Measurements from ENCODE around the gene DCTPP1.

Gene DCTPP1

DNA sequence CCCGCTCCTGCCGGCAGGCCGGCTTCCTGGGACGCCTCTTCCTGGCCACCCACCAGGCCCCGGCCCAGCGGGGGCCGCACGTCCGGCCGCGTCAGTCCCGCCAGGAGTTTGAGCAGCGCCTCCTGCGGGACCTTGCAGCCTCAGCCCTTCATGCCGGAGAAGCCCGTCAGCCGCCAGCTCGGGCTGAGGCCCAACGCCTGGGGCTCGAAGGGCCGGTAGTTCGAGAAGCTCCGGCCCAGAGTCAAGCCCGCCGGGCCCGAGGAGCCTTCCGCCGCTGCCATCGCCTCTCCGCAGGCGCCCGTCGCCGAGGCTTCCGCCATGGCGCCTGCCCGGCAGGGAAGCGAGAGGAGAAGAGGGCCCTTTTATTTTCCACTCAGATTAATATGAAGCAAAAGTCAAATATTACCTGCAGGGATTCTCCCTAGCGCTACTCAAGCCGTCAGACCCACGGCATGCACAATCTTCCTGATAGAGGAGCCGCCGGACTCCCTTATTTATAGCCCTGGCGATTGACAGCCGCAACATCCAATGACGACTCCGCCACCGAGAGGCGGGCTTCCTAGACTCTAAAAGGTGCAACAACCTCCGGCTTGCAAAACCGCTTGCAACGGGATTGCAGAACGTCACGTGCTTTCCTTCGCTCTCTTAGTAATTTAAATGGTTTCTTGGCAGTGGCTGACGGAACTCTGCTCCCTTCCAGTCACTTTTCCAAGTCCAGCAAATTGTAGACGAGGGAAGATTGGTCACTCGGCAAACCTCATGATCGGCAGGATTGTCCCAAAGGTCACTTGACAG, 15.8 kb upstream of the DCTPP1 start, which contains the start of gene SEPHS2:
SEPHS2 (minus strand) TSS at position 467 of the 795 bp plus-strand sequence; CDS start at position 320, 147 bp downstream.
- H3K9me3 ChIP-seq (ENCODE audit: low read length): no peaks in the 10 kb centered on the region
- H3K4me1 ChIP-seq (ENCODE audit: insufficient read depth, low read length): peaks cover 23% of the 10 kb centered on the region

GRCh38 chr16:30445149-30445407, 15.2 kb upstream of the DCTPP1 start:
- peak overlapping the region; percentile 67 for H3K9ac ChIP-seq (ENCODE audit: low read length)
- no peaks in the 10 kb centered on the region for H3K9me3 ChIP-seq (ENCODE audit: low read length)
- H3K36me3 ChIP-seq (ENCODE audit: insufficient read depth, low read length): peaks cover 13% of the 10 kb centered on the region
- H3K4me3 ChIP-seq (ENCODE audit: low read depth in 1 of 2, low read length in 2 of 2): peak overlapping the region; percentile 92 to 96
- H3K4me1 ChIP-seq (ENCODE audit: insufficient read depth, low read length): peaks cover 23% of the 10 kb centered on the region
- H3K27me3 ChIP-seq (ENCODE audit: control insufficient read depth in 1 of 2, insufficient read depth in 2 of 2, low read length in 2 of 2): no peaks in the 10 kb centered on the region
- H3K27ac ChIP-seq (ENCODE audit: low read depth, low read length): peak overlapping the region; percentile 90

More for the DNA sequence above, 15.8 kb upstream of the DCTPP1 start, which contains the start of gene SEPHS2:
- H3K9ac ChIP-seq (ENCODE audit: low read length): peak within 1 kb of the TSS; percentile 67
- peaks cover 13% of the 10 kb centered on the region for H3K36me3 ChIP-seq (ENCODE audit: insufficient read depth, low read length)
- H3K27ac ChIP-seq (ENCODE audit: low read depth, low read length): peak within 1 kb of the TSS; percentile 90
- H3K27me3 ChIP-seq (ENCODE audit: control insufficient read depth in 1 of 2, insufficient read depth in 2 of 2, low read length in 2 of 2): no peaks in the 10 kb centered on the region
- peak within 1 kb of the TSS; percentile 92 to 96 for H3K4me3 ChIP-seq (ENCODE audit: low read depth in 1 of 2, low read length in 2 of 2)

DNA sequence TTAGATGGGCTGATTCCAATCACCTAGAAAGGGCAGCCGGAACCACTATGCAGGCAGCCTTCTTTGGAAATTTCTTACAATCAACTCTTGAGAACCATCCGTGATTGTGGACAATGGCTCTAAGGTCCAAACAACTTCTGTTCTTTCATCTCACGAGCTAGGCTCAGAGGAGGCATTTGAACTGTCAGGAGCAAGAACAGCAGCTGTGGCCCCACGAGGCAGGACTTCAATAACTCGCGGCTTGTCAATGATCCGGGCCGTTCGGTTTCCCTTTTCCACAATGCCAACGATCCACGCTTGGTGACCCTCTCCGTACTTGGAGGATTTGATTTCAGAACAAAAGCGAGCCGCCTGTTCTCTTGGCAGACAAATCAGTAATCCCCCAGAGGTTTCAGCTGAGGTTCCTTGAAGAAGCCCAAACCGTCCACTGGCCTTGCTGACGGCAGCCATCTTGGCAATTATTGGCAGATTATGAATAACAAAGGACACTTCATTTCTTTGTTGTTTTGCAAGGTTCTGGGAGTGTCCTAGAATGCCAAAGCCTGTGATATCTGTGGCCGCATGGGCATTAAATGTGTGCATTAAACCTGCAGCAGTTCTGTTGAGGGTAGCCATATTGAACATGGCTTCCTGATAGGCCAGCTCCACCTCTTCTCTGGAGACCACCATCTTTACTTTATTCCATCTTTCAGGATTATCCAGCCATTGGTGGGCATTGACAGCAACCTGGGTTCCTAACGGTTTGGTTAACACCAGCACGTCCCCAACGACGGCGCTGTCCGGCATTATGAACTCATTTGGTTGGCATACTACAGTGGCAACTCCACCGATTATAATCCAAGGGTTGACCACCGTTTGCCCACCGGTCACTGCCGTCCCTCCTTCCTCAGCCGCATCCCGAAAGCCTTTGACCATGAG, 14.7 kb upstream of the DCTPP1 start:
- Histone ChIP-seq H3K27ac (ENCODE audit: low read depth, low read length) (peak overlapping the region; percentile 90), H3K4me1 (ENCODE audit: insufficient read depth, low read length) (peaks cover 23% of the 10 kb centered on the region), H3K27me3 (ENCODE audit: control insufficient read depth in 1 of 2, insufficient read depth in 2 of 2, low read length in 2 of 2) (no peaks in the 10 kb centered on the region), H3K9me3 (ENCODE audit: low read length) (no peaks in the 10 kb centered on the region), H3K9ac (ENCODE audit: low read length) (peak overlapping the region; percentile 67), H3K4me3 (ENCODE audit: low read depth in 1 of 2, low read length in 2 of 2) (peak overlapping the region; percentile 92 to 96), H3K36me3 (ENCODE audit: insufficient read depth, low read length) (peaks cover 13% of the 10 kb centered on the region)

- H3K4me1 ChIP-seq (ENCODE audit: insufficient read depth, low read length): peaks cover 23% of the 10 kb centered on the region
- H3K9ac ChIP-seq (ENCODE audit: low read length): no peak overlapping the region
- no peaks in the 10 kb centered on the region for H3K27me3 ChIP-seq (ENCODE audit: control insufficient read depth in 1 of 2, insufficient read depth in 2 of 2, low read length in 2 of 2)
- peaks cover 13% of the 10 kb centered on the region for H3K36me3 ChIP-seq (ENCODE audit: insufficient read depth, low read length)
- H3K4me3 ChIP-seq (ENCODE audit: low read depth in 1 of 2, low read length in 2 of 2): no peak overlapping the region
- H3K9me3 ChIP-seq (ENCODE audit: low read length): no peaks in the 10 kb centered on the region
- no peak overlapping the region for H3K27ac ChIP-seq (ENCODE audit: low read depth, low read length)
These were observed 13.8 kb upstream of the DCTPP1 start for GRCh38 chr16:30443631-30444030.

- peaks cover 13% of the 10 kb centered on the region for H3K36me3 ChIP-seq (ENCODE audit: insufficient read depth, low read length)
- H3K27ac ChIP-seq (ENCODE audit: low read depth, low read length): no peak overlapping the region
- H3K9ac ChIP-seq (ENCODE audit: low read length): no peak overlapping the region
- H3K4me3 ChIP-seq (ENCODE audit: low read depth in 1 of 2, low read length in 2 of 2): no peak overlapping the region
- no peaks in the 10 kb centered on the region for H3K27me3 ChIP-seq (ENCODE audit: control insufficient read depth in 1 of 2, insufficient read depth in 2 of 2, low read length in 2 of 2)
- H3K9me3 ChIP-seq (ENCODE audit: low read length): no peaks in the 10 kb centered on the region
- H3K4me1 ChIP-seq (ENCODE audit: insufficient read depth, low read length): peaks cover 15% of the 10 kb centered on the region
These were observed 10.0 kb upstream of the DCTPP1 start for GRCh38 chr16:30439720-30440348.

GRCh38 chr16:30438835-30439234, 9.0 kb upstream of the DCTPP1 start:
- H3K9ac ChIP-seq (ENCODE audit: low read length): no peak overlapping the region
- peaks cover 5% of the 10 kb centered on the region for H3K4me1 ChIP-seq (ENCODE audit: insufficient read depth, low read length)

GRCh38 chr16:30437511-30438046, 7.7 kb upstream of the DCTPP1 start:
- no peaks in the 10 kb centered on the region for H3K36me3 ChIP-seq (ENCODE audit: insufficient read depth, low read length)
- no peak overlapping the region for H3K27ac ChIP-seq (ENCODE audit: low read depth, low read length)

More at GRCh38 chr16:30438835-30439234, 9.0 kb upstream of the DCTPP1 start:
- Histone ChIP-seq H3K27ac (ENCODE audit: low read depth, low read length) (no peak overlapping the region), H3K36me3 (ENCODE audit: insufficient read depth, low read length) (peaks cover 4% of the 10 kb centered on the region), H3K27me3 (ENCODE audit: control insufficient read depth in 1 of 2, insufficient read depth in 2 of 2, low read length in 2 of 2) (no peaks in the 10 kb centered on the region), H3K4me3 (ENCODE audit: low read depth in 1 of 2, low read length in 2 of 2) (no peak overlapping the region), H3K9me3 (ENCODE audit: low read length) (no peaks in the 10 kb centered on the region)

GRCh38 chr16:30434852-30435251, 5.0 kb upstream of the DCTPP1 start:
- Histone ChIP-seq H3K36me3 (ENCODE audit: insufficient read depth, low read length) (no peaks in the 10 kb centered on the region), H3K9ac (ENCODE audit: low read length) (no peak overlapping the region), H3K27ac (ENCODE audit: low read depth, low read length) (no peak overlapping the region), H3K4me3 (ENCODE audit: low read depth in 1 of 2, low read length in 2 of 2) (no peak overlapping the region), H3K9me3 (ENCODE audit: low read length) (no peaks in the 10 kb centered on the region), H3K27me3 (ENCODE audit: control insufficient read depth in 1 of 2, insufficient read depth in 2 of 2, low read length in 2 of 2) (no peaks in the 10 kb centered on the region), H3K4me1 (ENCODE audit: insufficient read depth, low read length) (peaks cover 8% of the 10 kb centered on the region)

More at GRCh38 chr16:30437511-30438046, 7.7 kb upstream of the DCTPP1 start:
- Histone ChIP-seq H3K9me3 (ENCODE audit: low read length) (no peaks in the 10 kb centered on the region), H3K4me3 (ENCODE audit: low read depth in 1 of 2, low read length in 2 of 2) (no peak overlapping the region), H3K4me1 (ENCODE audit: insufficient read depth, low read length) (no peaks in the 10 kb centered on the region), H3K27me3 (ENCODE audit: control insufficient read depth in 1 of 2, insufficient read depth in 2 of 2, low read length in 2 of 2) (no peaks in the 10 kb centered on the region), H3K9ac (ENCODE audit: low read length) (no peak overlapping the region)

GRCh38 chr16:30430428-30430970, 669 bp upstream of the DCTPP1 start:
- H3K9ac ChIP-seq (ENCODE audit: low read length): no peak overlapping the region
- H3K36me3 ChIP-seq (ENCODE audit: insufficient read depth, low read length): peaks cover 9% of the 10 kb centered on the region
- peak overlapping the region; percentile 77 to 85 for H3K4me3 ChIP-seq (ENCODE audit: low read depth in 1 of 2, low read length in 2 of 2)
- H3K9me3 ChIP-seq (ENCODE audit: low read length): no peaks in the 10 kb centered on the region
- no peaks in the 10 kb centered on the region for H3K27me3 ChIP-seq (ENCODE audit: control insufficient read depth in 1 of 2, insufficient read depth in 2 of 2, low read length in 2 of 2)
- H3K27ac ChIP-seq (ENCODE audit: low read depth, low read length): peak overlapping the region; percentile 76
- peaks cover 19% of the 10 kb centered on the region for H3K4me1 ChIP-seq (ENCODE audit: insufficient read depth, low read length)

DNA sequence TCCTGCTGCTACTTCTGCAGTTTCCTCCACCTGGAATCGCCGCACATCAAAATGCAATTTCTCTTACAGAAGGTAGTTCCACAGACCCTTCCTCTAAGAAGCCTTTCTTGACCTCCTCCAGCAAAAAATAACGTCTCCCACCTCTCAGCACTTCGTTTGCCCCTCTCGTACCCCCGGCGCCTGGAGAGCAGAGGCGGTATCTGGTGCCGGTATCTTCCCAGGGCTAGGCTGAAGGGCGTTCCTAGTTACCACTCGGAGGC, 482 bp downstream of the DCTPP1 start:
- H3K9me3 ChIP-seq (ENCODE audit: low read length): no peaks in the 10 kb centered on the region
- peak overlapping the region; percentile 60 for H3K9ac ChIP-seq (ENCODE audit: low read length)
- H3K4me1 ChIP-seq (ENCODE audit: insufficient read depth, low read length): peaks cover 19% of the 10 kb centered on the region
- peak overlapping the region; percentile 76 for H3K27ac ChIP-seq (ENCODE audit: low read depth, low read length)
- H3K27me3 ChIP-seq (ENCODE audit: control insufficient read depth in 1 of 2, insufficient read depth in 2 of 2, low read length in 2 of 2): no peaks in the 10 kb centered on the region
- H3K36me3 ChIP-seq (ENCODE audit: insufficient read depth, low read length): peaks cover 11% of the 10 kb centered on the region
- peak overlapping the region; percentile 77 to 85 for H3K4me3 ChIP-seq (ENCODE audit: low read depth in 1 of 2, low read length in 2 of 2)

DNA sequence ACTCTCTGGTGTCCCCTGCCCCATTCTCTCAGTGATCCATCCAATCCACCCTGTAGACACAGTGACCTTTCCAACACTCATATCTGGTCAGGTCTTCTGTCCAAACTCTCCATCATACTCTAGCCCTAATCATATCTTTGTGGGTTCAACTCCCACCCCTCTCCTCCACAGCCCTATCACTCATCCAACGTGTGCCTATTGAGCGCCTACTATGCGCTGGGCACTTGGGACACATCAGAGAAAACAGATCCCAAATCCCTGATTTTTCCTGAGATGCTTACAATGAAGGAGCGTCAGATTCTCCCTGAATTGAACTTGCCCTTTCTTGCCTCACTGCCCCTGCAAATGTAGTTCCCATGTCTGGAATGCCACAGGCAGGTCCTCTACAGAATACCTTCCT, 1.8 kb downstream of the DCTPP1 start:
- Histone ChIP-seq H3K36me3 (ENCODE audit: insufficient read depth, low read length) (peaks cover 24% of the 10 kb centered on the region), H3K27me3 (ENCODE audit: control insufficient read depth in 1 of 2, insufficient read depth in 2 of 2, low read length in 2 of 2) (no peaks in the 10 kb centered on the region), H3K4me3 (ENCODE audit: low read depth in 1 of 2, low read length in 2 of 2) (no peak overlapping the region), H3K9me3 (ENCODE audit: low read length) (no peaks in the 10 kb centered on the region), H3K4me1 (ENCODE audit: insufficient read depth, low read length) (peaks cover 19% of the 10 kb centered on the region), H3K9ac (ENCODE audit: low read length) (no peak overlapping the region), H3K27ac (ENCODE audit: low read depth, low read length) (no peak overlapping the region)

Data from muscle layer of colon (tissue), 2 donors.